ENCODE results near the gene BIRC5. TPM values are rescaled to one million over a fixed set of nuclear protein-coding genes. Genes with fewer than 3 reads are reported as not detected.
"Not testable (repeated sequence)": the region's sequence is repeated elsewhere in the genome, so short reads cannot be mapped to it uniquely, and the experiment has no call there.

BIRC5 gene
- total RNA-seq, 4 donors from 2014 or later: 0.27 to 1.6 TPM; not detected in 2

- Histone ChIP-seq H3K4me3 (no peak overlapping the region), H3K36me3 (no peaks in the 10 kb centered on the region), H3K4me1 (peaks cover 0 to 38% (median 8%) of the 10 kb centered on the region in 3 donors), H3K27ac (no peak overlapping the region), H3K27me3 (peaks cover 16% of the 10 kb centered on the region), H3K9me3 (no peaks in the 10 kb centered on the region)
- ATAC-seq: no peak
- 82% methylated on average over 5 of the region's 12 CpGs; no CpG with 5 or more reads in 1 of the 2 donors for WGBS, 2 donors (ENCODE audit: low coverage in 1 of 2)
- TF ChIP-seq POLR2A (IDR thresholded peaks at IDR 0.05): no peak
- no peak for TF ChIP-seq CTCF (IDR thresholded peaks at IDR 0.05)
- TF ChIP-seq EP300 (IDR thresholded peaks at IDR 0.05): no peak
- no peak for TF ChIP-seq POLR2AphosphoS5 (IDR thresholded peaks at IDR 0.05)
Observed at GRCh38 chr17:78252111-78252634, 38.1 kb downstream of the BIRC5 start.

DNA sequence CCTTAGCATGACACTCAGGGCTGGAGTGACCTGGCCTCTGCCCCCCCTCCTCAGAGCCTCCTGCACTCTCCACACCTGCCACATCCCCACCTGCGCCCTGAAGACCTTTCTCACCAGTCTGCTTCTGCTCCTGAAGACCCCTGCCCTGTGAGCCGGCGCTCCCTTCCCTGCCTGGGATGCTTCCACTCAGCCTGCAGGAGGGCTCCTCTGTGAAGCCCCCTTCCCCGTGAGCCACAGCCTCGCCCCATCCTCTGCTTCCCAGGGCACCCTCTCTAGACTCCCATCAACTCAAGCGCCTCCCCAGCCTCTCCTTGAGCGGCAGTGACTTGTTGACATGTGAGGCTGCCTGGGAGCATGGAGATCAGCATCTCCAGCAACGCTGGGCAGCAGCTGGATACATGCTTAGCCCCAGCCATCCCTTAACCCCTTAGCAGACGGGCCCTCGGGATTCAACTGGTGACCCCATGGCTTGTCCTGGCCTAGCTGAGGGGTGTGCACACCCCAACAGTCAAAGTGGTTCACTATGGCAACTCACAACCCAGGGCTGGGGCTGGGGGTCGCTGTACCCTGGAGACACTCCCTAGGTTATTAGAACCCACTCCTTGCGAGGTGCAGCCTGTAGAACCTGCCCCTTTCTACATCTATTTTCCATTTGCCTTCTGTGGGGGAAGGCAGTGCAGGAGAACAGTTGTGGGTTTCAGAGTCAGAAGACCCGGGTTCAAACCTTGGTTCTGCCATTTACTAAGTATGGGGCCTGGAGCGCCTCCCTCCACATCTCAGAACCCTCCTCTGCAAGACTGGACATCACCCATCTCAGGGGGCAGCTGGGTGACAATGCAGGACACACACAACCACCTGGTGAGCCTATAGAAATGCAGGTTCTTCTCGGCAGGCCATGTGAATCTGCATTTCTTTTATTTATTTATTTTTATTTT, 38.9 kb downstream of the BIRC5 start:
- ATAC-seq: no peak
- no peak overlapping the region for H3K4me3 ChIP-seq
- H3K27me3 ChIP-seq: peaks cover 18% of the 10 kb centered on the region
- no peaks in the 10 kb centered on the region for H3K36me3 ChIP-seq
- 87 to 94% methylated on average over 3 to 4 of the region's 15 CpGs for WGBS, 2 donors (ENCODE audit: low coverage in 1 of 2)
- H3K27ac ChIP-seq: no peak overlapping the region
- no peaks in the 10 kb centered on the region for H3K9me3 ChIP-seq
- TF ChIP-seq POLR2AphosphoS5 (IDR thresholded peaks at IDR 0.05): no peak
- no peak for TF ChIP-seq CTCF (IDR thresholded peaks at IDR 0.05)
- TF ChIP-seq POLR2A (IDR thresholded peaks at IDR 0.05): no peak
- TF ChIP-seq EP300 (IDR thresholded peaks at IDR 0.05): no peak
- peaks cover 0 to 42% (median 8%) of the 10 kb centered on the region in 3 donors for H3K4me1 ChIP-seq

DNA sequence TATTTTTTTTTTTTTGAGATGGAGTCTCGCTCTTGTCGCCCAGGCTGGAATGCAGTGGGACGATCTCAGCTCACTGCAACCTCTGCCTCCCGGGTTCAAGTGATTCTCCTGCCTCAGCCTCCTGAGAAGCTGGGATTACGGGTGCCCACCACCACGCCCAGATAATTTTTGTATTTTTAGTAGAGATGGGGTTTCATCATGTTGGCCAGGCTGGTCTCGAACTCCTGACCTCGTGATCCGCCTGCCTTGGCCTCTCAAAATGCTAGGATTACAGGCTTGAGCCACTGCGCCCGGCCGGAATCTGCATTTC, 39.5 kb downstream of the BIRC5 start:
- peaks cover 24% of the 10 kb centered on the region for H3K27me3 ChIP-seq
- H3K4me3 ChIP-seq: peak overlapping the region; percentile 85 to 97
- peaks cover 0 to 47% (median 8%) of the 10 kb centered on the region in 3 donors for H3K4me1 ChIP-seq
- not testable (repeated sequence) for H3K9me3 ChIP-seq, ATAC-seq, H3K36me3 ChIP-seq
- peak overlapping the region in 2 of 4 donors; percentile 92 to 95 for H3K27ac ChIP-seq
- WGBS, 2 donors (ENCODE audit: low coverage in 1 of 2): 45 to 67% methylated on average over 2 to 3 of the region's 12 CpGs

DNA sequence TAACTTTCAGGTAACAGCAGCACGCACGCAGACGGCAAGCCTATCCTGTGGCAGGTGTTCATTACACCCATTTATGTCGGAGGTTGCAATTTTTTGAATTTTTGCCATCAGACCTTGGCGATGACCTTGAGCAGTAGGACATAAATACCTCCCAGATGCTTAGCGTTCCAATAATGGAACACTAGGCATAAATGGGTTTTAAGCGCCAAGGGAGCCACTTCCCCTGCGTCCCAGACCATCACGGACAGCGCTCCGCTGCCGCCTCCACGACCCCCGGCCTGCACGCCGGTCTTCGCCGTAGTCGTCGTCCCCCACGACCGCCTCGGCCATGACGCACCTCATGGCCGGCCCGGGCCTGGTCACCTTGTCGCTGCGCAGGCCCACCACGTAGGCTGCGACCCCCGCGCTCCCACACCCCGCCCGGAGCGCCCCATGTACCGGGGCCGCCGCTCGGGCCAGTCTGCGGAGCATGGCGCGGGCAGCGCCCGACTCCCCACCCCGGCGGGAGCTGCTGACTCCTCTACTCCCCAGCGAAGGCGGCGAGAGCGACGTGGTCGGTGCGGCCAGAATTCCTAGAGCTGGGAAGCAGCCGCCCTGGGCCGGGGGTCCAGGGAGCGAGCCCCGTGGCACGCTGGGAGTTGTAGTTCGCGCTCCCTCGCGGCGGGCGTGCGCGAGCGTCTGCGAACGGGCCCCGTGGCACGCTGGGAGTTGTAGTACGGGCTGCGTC, 40.1 kb downstream of the BIRC5 start:
- Histone ChIP-seq H3K4me3 (peak overlapping the region; percentile 85 to 97), H3K27ac (peak overlapping the region; percentile 79 to 95 (median 92)), H3K27me3 (peaks cover 24% of the 10 kb centered on the region), H3K9me3 (no peaks in the 10 kb centered on the region), H3K36me3 (no peaks in the 10 kb centered on the region), H3K4me1 (peaks cover 0 to 53% (median 8%) of the 10 kb centered on the region in 3 donors)
- 6 to 28% methylated on average over 3 to 11 of the region's 73 CpGs for WGBS, 2 donors (ENCODE audit: low coverage in 1 of 2)
- ATAC-seq: peak; percentile 81
- TF ChIP-seq POLR2A (IDR thresholded peaks at IDR 0.05): peak; percentile 41 to 54
- TF ChIP-seq CTCF (IDR thresholded peaks at IDR 0.05): peak in 2 of 4 experiments; percentile 2 to 26
- no peak for TF ChIP-seq EP300 (IDR thresholded peaks at IDR 0.05)
- peak; percentile 57 for TF ChIP-seq POLR2AphosphoS5 (IDR thresholded peaks at IDR 0.05)

DNA sequence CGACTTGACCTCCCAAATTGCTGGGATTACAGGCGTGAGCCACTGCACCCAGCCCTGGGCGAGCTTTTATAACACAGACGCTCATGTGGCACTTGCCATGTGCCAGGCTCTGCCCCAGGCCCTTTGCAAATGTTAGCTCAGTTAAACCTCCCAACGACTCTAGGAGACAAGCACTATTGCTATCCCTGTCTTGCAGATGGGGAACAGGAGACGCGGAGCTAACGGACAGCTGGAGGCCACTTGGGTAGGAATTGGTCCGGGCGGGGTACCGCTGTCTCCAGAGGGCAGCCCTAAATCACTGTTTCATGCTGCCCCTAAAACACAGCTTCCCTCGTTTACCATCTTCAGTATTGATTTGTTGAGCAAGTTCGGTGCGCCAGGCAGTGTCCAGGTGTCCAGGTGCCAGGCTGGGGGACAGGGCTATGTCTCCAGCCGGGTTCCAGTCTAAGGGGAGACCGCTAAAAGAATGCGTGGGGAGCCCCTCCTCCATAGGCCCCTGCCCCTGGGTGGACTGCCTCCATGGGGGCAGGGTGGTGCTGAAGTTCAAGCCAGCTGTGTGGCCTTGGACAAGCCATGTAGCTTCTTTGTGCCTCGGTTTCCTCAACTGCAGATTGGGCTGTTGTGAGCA, 41.1 kb downstream of the BIRC5 start:
- TF ChIP-seq POLR2A (IDR thresholded peaks at IDR 0.05) (no peak), EP300 (IDR thresholded peaks at IDR 0.05) (no peak), CTCF (IDR thresholded peaks at IDR 0.05) (no peak), POLR2AphosphoS5 (IDR thresholded peaks at IDR 0.05) (no peak)
- no peak overlapping the region for H3K4me3 ChIP-seq
- WGBS, 2 donors (ENCODE audit: low coverage in 1 of 2): 82 to 100% methylated on average over 2 to 7 of the region's 18 CpGs

More for the DNA sequence above, 41.1 kb downstream of the BIRC5 start:
- no peak for ATAC-seq
- no peaks in the 10 kb centered on the region for H3K9me3 ChIP-seq
- H3K36me3 ChIP-seq: no peaks in the 10 kb centered on the region
- peaks cover 14% of the 10 kb centered on the region for H3K27me3 ChIP-seq
- H3K4me1 ChIP-seq: peaks cover 0 to 53% (median 8%) of the 10 kb centered on the region in 3 donors
- H3K27ac ChIP-seq: no peak overlapping the region

Data from gastroesophageal sphincter (tissue), 4 donors.